ENCODE data around the gene CYP26A1.

DNA sequence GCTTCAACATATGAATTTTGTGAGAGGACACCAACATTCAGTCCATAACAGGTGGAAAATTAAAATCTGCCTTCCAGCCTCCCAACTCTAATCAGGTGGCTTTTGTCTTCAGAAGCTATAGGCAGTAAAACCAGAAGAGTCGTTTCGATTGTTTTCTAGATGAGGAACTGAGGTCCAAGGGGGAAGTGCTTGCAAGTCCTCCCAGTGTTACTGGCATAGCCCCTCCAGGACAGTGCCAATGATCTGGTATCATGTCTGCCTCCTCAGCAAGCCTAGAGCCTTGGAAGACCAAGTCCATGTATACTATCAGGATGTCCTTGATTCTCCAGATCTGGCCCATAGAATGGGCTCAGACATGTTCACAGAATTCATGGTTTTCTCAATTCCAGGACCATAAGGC is 16.9 kb downstream of the CYP26A1 start:
- no peak for TF ChIP-seq POLR2A (IDR thresholded peaks at IDR 0.05; ENCODE audit: low read depth, low read length)
- no peak for TF ChIP-seq POLR2AphosphoS5 (IDR thresholded peaks at IDR 0.05; ENCODE audit: low read depth, low read length)
- TF ChIP-seq TAF1 (IDR thresholded peaks at IDR 0.05; ENCODE audit: borderline replicate concordance, low read depth, low read length), result no peak
